HG02943 (cell line): ENCODE measurements around the gene TFB1M.
A peak's percentile ranks its signal among the peaks of the same experiment; 100 is the strongest.
"Not testable (repeated sequence)": the region's sequence is repeated elsewhere in the genome, so short reads cannot be mapped to it uniquely, and the experiment has no call there.

Experiments used
- ATAC-seq: cut with Tn5 transposase; IDR thresholded peaks from one replicate; pipeline ENCODE4 v1.9.1; 2021; ENCODE audit warnings: mild to moderate bottlenecking, low read depth, moderate library complexity; ENCODE audit not compliant: unreplicated experiment

The TFB1M gene

DNA sequence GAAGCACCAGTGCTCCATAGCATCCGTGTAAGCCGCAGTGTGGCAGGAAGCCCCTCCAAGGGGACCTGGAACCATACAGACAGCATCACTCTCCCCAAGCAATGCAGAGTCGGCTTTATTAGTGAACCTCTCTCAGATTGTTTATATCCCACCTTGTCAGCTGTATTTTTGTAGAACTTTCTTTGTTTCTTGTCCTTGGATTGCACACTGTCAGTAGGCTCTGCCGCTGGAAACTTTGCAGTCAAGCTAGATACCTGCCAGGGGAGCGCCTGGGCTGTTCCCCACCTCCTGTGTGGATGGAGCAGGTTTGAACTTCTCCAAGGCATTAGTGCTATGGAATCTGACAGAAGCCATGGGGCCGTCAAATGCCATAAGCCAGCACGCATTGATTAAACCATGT, 69.1 kb downstream of the TFB1M start:
- ATAC-seq, result no peak

DNA sequence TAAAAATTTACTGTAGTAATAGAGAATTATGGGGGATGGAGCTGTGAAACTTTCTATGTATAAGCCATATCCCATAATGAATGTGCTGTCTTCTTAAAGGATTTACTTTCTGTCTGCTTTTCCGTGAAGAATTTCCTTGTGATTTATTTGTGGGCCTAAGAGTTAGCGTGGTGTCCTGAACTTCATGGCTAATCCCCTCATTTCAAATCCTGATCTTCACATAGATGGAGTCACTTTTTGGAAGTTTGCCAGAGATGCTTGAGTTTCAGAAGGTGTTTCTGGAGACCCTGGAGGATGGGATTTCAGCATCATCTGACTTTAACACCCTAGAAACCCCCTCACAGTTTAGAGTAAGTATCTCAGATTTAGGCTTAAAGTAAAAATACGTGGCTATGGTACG, 69.8 kb downstream of the TFB1M start:
- ATAC-seq, result no peak

DNA sequence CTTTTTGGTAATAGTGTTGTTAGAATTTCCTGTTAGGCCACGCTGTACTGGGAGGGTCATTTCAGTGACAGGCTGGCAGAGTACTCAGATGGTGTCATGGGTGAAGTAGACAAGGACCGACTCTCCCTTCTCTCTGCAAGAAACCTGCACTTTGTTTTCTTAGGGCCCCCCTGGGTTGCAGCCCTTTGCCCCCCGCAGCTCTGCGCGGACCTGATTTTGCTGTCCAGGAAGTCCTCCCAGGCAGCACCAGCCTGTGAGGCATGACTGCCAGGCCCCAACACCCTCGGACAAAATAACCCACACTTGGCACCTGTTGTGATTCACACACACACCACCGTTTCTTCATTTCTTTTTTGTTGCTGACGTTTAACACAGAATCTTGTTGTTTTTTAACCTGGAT, 72.3 kb downstream of the TFB1M start:
- no peak for ATAC-seq

DNA sequence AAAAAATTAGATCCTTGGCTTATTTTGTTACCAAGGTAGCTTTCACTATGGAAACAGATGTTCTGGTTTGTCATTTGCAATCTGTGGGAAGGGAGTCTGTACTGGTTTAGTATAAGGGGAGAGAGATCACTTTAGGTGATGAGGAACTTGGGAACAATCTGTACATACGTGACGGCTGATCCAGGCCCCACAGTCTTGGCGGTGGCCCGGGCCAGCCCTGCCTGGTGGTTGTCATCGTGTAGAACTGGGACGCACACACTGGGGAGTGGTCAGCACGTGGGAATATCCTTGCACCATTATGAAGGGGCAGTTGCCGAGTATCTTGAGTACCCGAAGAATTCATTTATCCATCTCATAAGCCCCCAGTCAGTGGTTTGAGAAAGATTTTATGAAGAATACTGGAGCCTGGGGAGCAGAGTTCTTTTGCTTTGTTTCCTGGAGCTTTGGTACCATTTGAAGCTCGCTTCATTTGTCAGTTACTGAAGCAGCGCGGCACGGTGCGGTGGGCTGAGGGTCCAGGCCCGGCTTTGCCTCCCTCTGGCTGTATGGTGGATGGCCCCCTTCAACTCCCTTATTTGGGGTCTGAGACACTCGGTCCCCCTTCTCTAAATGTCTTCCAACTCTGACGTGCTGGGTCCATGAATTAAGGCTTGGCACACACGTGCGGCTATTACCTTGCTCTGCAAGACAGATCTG, 73.2 kb downstream of the TFB1M start:
- no peak for ATAC-seq

DNA sequence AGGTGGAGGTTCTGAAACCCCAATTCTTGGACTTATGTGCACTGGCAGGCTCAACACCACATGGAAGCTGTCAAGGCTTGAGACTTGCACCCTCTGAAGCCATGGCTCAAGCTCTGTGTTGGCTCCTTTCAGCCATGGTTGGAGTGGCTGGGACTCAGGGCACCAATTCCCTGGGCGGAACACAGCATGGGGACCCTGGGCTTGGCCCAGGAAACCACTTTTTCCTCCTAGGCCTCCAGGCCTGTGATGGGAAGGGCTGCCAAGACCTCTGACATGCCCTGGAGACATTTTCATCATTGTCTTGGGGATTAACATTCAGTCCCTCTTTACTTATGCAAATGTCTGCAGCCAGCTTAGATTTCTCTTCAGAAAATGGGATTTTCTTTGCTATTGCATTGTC, 76.7 kb downstream of the TFB1M start:
- ATAC-seq, result no peak

DNA sequence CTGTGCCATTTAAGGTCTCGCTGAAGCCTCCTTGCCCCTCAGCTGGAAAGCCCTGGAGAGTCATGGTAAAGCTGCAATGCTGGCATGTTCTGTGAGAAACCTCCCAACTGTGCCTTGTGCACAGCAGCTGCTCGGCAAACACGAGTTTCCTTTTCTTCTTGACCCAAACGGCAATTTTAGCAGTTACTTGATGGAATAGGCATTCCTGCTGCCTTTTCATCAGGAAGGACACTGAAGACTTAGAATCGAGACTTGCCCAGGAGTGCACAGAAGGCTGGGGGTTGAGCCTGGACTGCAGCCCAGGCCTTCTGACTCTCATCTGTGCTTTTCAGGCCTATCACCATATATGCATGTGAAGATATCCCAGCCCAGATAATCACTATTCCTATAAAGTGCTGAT, 79.2 kb downstream of the TFB1M start:
- ATAC-seq, result no peak

DNA sequence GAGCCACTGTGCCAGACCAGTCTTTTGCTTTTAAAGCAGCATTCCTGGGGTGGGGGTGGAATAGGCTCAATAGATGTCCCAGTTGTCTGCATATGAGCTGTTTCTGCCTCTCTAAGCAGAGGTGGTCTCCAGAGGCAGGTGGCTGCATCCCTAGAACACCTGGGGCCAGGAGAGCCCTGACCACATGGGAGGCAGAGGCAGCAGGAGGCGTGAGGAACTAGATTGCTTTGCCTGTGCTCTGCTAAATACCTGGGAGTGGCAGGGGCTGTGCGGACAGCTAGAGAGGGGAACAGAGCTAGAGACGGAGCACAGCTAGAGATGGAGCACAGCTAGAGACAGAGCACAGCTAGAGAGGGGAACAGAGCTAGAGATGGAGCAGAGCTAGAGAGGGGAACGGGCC, 79.6 kb downstream of the TFB1M start:
- no peak for ATAC-seq

DNA sequence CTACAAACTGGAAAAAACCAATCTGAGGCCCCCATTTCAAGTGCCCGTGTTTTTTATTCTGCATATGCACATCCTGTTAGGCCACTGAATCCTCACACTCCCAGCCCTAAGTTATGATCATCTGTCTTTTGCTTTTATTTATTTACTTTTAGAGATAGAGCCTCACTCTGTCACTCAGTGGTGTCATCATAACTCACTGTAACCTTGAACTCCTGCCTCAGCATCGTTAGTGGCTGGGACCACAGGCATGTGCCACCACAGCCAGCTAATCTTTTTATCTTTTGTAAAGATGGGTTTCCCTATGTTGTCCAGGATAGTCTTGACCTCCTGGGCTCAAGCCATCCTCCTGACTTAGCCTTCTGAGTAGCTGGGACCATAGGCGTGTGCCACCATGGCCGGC, 80.1 kb downstream of the TFB1M start:
- no peak for ATAC-seq

DNA sequence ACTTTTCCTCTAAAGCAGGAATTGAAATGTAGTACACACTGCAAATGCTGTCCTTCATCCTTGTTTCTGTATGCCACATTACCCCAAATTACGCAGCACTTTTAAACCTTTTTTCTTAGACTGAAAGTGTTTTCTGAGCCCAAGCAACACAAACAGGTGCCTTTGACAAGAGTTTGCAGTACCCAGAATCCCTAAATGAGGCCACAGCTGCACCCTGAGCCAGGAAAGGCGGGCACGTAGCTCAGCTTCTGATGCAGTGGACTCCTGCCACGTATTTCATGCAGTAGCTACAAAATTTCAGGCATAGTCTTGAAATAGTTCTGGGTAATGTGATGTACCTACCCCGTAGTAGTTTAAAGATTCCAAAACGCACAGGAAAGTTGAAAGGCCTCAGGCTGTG, 81.4 kb downstream of the TFB1M start:
- no peak for ATAC-seq

DNA sequence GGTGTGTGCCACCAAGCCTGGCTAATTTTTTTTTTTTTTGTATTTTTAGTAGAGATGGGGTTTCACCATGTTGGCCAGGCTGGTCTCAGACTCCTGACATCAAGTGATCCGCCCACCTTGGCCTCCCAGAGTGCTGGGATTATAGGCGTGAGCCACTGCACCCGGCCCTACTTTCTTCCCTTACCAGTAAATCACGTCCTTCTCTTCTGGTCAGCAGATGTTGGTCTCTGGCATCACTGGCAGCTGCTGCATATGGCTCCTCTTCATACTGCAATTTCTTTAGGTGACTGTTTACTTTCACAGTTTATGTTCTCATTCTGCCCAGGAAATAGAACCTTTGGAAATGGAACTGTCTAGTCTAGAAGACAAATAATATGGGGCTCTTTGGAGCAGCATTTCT, 83.3 kb downstream of the TFB1M start:
- ATAC-seq, result not testable (repeated sequence)

DNA sequence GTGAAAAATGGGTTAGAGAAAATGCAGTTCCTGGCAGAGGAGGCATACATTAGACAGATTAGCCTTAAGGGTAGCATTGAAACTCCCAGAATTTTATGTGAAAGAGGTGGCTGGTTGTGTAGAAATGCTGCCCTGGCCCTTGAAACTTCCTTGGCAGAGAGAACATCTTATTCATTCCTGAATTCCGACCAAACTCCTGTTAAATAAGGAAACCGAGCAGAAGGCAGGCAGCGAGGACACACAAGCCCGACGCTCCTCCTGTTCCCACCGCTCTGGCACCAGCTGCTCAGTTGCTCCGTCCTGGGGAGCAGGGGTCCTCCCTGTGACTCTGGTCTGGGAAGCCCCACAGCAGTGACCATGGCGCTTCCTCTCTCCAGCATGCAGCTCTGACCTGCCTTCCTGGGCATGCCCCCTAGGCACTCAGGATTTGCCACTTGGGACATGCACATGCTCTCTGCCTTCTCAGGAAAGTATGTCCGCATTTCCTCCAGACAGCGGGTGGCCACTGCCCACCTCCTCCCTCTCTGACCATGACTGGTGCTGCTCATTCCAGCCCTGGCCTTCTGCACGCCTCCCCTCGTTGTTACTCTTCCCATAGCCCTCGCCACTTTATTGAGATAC, 85.6 kb downstream of the TFB1M start:
- ATAC-seq, result no peak

DNA sequence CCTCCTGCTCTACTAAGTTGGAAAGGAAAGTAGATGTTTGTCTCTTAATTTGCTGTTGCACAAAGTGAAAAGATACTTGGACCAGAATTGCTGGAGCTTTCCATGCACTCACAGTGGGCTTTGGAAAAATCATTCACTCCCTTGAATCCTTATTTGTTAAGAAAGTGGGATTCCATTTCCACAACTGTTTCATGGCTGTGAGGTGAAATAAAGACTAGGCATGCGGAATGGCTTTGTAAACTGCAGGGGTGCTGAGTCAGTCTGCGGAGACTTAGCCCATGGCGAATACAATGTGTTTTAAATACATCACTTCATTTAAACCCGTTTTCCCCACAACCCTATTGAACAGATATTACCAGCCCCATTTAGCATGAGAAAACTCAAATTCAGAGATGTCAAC, 87.2 kb downstream of the TFB1M start:
- no peak for ATAC-seq

DNA sequence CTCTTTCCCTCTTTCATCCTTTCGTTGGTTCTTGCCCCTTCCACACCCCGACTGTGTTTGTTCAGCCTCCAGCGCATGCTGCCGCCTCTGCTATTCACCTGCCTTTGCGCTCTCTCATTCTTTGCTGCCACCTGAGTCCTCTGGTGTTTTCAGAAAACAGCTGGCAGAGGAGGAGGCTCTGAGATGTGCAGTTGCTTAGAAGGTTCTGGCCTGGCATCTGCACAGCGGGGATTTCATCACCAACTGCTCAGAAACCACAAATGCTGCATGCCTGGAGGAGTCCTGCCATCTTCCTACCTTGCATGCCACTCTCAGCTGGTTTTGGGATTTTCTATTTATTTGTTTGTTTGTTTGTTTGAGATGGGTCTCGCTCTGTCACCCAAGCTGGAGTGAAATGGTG, 89.7 kb downstream of the TFB1M start:
- no peak for ATAC-seq

DNA sequence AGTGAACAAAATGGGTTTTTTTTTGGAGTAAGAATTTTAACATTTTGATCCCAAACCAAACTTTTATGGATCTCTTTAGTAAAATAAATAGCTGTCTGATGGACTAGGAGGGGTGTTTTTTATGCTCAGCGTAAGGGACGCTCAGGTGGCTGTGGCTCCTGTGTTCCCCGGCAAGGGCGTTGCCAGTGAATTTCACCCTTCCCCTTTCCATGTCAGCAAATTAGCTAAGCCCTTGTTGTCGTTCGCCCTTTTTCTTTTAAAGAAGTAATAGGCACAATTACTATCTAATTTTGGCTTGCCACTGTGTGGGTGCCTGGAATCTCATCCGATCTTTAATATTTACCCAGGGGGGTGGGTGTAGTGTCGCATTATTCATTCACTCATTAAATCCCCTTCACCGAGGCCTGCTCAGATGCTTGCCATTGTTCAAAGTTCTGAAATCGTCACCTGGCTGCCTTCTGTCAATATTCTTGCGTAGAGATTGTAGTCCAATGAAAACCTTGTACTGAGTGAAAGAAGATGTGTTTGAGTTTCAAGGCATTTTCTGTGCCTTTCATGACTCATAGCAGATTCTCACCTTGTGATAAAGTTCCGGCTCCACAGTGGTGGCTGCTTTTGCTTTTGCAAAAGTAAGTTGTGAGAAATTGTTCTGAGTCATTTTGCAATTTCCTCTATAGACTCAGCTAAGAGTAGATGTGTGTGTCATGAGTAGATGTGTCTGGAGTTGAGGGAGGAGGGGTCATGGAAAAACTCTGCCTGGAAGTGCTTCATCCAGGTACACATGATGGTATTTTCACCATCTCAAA, 90.4 kb downstream of the TFB1M start:
- peak; percentile 95 for ATAC-seq

DNA sequence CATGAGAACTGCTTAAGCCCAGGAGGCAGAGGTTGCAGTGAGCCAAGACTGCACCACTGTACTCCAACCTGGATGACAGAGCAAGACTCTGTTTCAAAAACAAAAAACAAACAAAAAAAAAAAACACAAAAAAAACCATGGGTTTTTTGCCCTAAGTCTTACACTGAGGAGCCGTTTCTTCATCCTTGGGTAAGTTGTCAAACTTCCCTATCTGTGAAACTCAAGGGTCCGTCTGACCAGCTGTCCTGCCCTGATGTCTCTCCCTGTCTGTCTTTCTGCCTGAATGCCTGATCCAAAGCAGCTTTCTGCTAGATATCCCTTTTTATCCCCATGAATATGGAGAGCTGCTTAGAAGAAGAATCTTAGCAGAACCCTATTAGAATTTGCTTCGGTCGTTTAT, 91.8 kb downstream of the TFB1M start:
- ATAC-seq, result no peak

DNA sequence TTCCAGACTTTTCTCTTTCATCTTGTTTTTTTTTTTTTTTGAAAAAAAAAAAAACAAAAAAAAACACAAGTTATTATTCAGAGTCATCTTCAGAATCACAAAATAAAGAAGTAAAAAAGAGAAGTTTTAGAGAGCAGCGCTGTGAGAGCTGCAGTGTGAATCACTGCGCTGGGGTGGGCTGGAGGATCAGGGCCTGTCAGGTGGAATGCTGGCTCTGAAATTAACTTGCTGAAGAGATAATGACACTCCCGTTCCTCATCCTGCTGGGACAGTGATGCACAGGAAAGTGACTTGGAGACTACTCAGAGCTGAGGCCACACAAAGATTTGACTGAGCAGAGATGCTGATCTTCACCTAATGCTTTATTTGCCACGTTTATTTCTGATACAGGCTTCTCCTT, 93.2 kb downstream of the TFB1M start:
- ATAC-seq, result no peak

DNA sequence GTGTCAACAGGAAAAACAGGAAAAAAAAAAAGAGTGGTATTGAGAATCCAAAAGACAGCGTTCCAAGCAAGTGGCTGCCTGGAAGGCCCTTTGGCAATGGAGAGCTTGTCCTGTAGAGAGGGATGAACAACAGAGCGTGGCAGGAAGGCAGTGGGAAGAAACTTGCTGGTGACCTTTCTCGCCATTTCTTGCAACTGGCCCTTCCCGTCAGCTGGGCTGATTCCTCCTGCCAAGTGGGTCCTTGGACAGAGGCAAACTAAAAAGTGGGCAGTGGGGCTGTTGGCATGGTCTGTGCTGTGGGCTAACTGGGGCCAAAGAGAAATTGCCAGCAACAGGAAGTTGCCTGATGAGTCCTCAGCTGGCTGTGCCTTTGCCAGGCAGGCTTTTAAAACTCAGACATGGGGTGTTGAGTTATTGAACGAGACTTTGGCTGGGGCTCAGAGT, 94.4 kb downstream of the TFB1M start:
- no peak for ATAC-seq

DNA sequence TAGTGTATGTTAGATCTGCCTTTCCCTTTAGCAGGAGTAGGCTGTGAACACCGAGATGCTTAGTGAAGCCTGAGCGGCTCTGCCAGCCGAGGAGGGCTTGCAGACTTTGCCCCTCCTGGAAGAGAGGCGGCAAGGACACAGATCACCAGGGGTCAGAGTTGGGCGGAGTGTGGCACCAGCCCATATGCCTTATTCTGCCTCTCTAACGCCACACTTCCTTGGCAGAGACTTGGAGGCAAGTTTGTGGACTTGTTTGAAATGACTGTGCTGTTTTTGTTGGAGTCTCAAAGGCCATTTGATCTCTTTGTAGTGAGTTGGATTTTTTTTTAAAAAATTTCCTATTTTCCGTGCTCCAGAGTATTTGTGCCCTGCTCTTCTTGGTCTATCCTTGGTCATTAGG, 95.0 kb downstream of the TFB1M start:
- ATAC-seq, result no peak

DNA sequence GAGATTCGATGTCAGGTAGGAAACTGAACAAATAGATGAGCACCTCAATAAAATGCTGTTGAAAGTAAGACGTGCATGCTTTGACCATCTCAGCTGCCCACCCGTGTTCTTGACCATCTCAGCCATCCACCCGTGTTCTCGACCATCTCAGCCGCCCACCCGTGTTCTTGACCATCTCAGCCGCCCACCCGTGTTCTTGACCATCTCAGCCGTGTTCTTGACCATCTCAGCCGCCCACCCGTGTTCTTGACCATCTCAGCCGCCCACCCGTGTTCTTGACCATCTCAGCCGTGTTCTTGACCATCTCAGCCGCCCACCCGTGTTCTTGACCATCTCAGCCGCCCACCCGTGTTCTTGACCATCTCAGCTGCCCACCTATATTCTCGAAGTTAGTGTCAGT, 95.6 kb downstream of the TFB1M start:
- ATAC-seq, result not testable (repeated sequence)

DNA sequence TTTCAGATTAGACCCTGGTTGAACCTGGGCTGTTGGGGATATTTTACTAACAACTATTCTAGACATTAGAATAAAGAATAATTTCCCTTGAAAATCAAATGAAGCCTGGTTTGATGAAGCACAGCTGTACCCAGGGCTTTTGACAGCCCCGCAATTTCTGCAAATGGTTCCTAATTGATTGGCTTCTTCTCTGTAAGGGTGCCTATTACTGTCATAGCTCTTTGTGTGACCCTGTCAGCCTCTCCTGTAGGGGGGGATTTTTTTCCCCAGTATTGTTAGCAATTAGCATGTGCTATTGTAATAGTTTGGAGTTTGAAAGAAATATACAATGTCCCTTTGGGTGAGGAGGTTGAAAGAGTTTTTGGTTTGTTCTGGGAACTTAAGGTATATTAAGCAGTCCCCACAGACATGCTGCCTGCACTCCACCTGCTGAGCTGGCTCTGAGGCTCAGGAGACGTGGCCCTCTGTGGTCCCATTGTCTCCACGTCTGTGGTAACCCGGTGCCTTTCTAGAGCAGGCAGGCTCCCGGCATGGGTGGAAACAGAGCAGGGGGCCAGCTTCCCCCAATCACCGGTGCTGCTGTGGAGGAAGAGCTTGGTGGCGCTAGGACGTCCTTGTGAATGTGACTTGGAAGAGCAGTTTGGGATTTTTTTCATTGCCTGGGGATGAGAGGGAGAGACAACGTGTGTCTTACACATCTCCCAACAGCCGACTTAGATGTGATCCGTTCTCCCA, 97.8 kb downstream of the TFB1M start:
- ATAC-seq, result no peak

DNA sequence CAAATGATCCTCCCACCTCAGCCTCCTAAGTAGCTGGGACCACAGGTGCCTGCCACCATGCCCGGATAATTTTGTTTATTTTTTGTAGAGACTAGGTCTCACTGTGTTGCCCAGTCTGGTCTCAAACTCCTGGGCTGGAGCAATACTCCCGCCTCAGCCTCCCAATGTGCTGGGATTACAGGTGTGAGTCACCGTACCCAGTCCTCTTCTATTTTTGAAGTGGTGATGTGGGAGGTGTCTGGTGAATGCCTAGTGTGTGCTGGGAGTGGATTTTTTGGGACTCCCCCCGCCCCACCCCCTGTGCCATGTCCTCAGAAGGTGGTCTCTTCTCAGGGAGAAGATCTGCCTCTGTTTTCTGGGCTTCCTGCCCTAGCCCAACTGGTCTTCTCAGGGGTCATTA, 98.4 kb downstream of the TFB1M start:
- ATAC-seq, result no peak
